ENCODE measurements around the gene FTO. TPM values are rescaled to one million over a fixed set of nuclear protein-coding genes. Genes with fewer than 3 reads are reported as not detected.
"Not testable (repeated sequence)": the region's sequence is repeated elsewhere in the genome, so short reads cannot be mapped to it uniquely, and the experiment has no call there.

FTO gene
- total RNA-seq, 1 donor from 2014 or later = 119 TPM

- DNase-seq = not testable (repeated sequence)
Measured at GRCh38 chr16:54181683-54182329, 477.9 kb downstream of the FTO start.

GRCh38 chr16:54185045-54185444 lies 481.1 kb downstream of the FTO start:
- DNase-seq = no peak

GRCh38 chr16:54191163-54191562 lies 487.2 kb downstream of the FTO start:
- no peak for DNase-seq

GRCh38 chr16:54191592-54191991 lies 487.6 kb downstream of the FTO start:
- DNase-seq = no peak

GRCh38 chr16:54193013-54193664 lies 489.2 kb downstream of the FTO start:
- DNase-seq = no peak

- peak; percentile 90 for DNase-seq
Measured at GRCh38 chr16:54193665-54194333, 489.8 kb downstream of the FTO start.

- DNase-seq = peak; percentile 44
Measured at GRCh38 chr16:54194334-54194743, 490.4 kb downstream of the FTO start.

- no peak for DNase-seq
Measured at GRCh38 chr16:54197758-54198157, 493.8 kb downstream of the FTO start.

GRCh38 chr16:54199487-54200160 lies 495.7 kb downstream of the FTO start:
- no peak for DNase-seq

GRCh38 chr16:54200161-54200534 lies 496.2 kb downstream of the FTO start:
- no peak for DNase-seq

- no peak for DNase-seq
Measured at GRCh38 chr16:54200720-54201119, 496.8 kb downstream of the FTO start.

- DNase-seq = no peak
Measured at GRCh38 chr16:54201200-54201599, 497.2 kb downstream of the FTO start.

Small RNA genes lying within 50 kb of the gene (small RNA-seq; reads per million reads assigned to genes)
- not detected for gene AC007347.2 (ENCODE audit: low replicate concordance)

Other genes with a start within 250 kb of the FTO start
- 85.5 TPM for gene AKTIP, start 200.9 kb upstream of the FTO start, total RNA-seq
- gene RPGRIP1L, start 297 bp upstream of the FTO start, total RNA-seq = 11.4 TPM

All from tongue (tissue), 3 donors.